ENCODE results near the gene CEACAM21. TPM values are rescaled to one million over a fixed set of nuclear protein-coding genes. Genes with fewer than 3 reads are reported as not detected.

The CEACAM21 gene
- total RNA-seq, 1 experiment from 2014 or later: not detected

- Histone ChIP-seq H3K4ac (ENCODE audit: low read depth, low read length) (no peak overlapping the region), H2BK20ac (ENCODE audit: low read depth, low read length, poor library complexity, severe bottlenecking) (no peak overlapping the region), H3K9ac (ENCODE audit: extremely low read depth, insufficient read length, low read length) (no peak overlapping the region), H3K79me1 (ENCODE audit: insufficient read depth, low read depth, low read length, poor library complexity, severe bottlenecking) (no peaks in the 10 kb centered on the region), H4K5ac (ENCODE audit: insufficient read length, low read depth, low read length) (no peak overlapping the region), H4K8ac (replicated peaks; ENCODE audit: insufficient read length, low read depth, low read length) (no peak overlapping the region), H4K20me1 (ENCODE audit: control insufficient read depth, insufficient read depth, insufficient read length) (no peaks in the 10 kb centered on the region), H3K56ac (ENCODE audit: insufficient read length, low read depth, low read length) (no peak overlapping the region), H2BK12ac (ENCODE audit: insufficient read length, low read depth, low read length) (no peak overlapping the region), H3K9me3 (ENCODE audit: control insufficient read depth, low read depth, low read length) (peaks cover 68% of the 10 kb centered on the region), H3K27me3 (ENCODE audit: insufficient read depth, low read length) (no peaks in the 10 kb centered on the region), H2AK5ac (ENCODE audit: insufficient read length, low read length) (no peak overlapping the region), H3K4me2 (ENCODE audit: insufficient read depth, insufficient read length, low read length) (no peak overlapping the region), H3K23me2 (ENCODE audit: insufficient read length, low read depth, low read length, poor library complexity, severe bottlenecking) (no peaks in the 10 kb centered on the region), H2AFZ (ENCODE audit: low read length) (no peak overlapping the region), H2BK5ac (ENCODE audit: insufficient read length, low read length) (no peak overlapping the region), H4K91ac (ENCODE audit: insufficient read length, low read depth, low read length) (no peak overlapping the region), H3K4me1 (ENCODE audit: insufficient read depth, low read length) (no peaks in the 10 kb centered on the region), H2BK15ac (ENCODE audit: low read depth, low read length) (no peak overlapping the region), H3K23ac (ENCODE audit: insufficient read length, low read depth, low read length) (no peak overlapping the region), H3T11ph (ENCODE audit: low read length) (no peak overlapping the region), H2BK120ac (ENCODE audit: low read depth, low read length, poor library complexity, severe bottlenecking) (no peak overlapping the region), H3K14ac (ENCODE audit: insufficient read depth, low read length) (no peak overlapping the region), H3K27ac (ENCODE audit: insufficient read length, low read depth, low read length) (no peak overlapping the region), H3K79me2 (ENCODE audit: insufficient read depth, low read length) (no peaks in the 10 kb centered on the region), H3K18ac (ENCODE audit: insufficient read length, low read depth, low read length) (no peak overlapping the region)
- Mint-ChIP-seq H3K36me3 (ENCODE audit: insufficient read depth in 1 of 3, low read depth in 3 of 3) (peaks cover 3 to 21% (median 12%) of the 10 kb centered on the region in 3 experiments; a peak in 5 of 7 replicates), H3K4me3 (no peak overlapping the region), H3K27me3 (ENCODE audit: low read depth) (peaks cover 2% of the 10 kb centered on the region), H3K4me1 (no peaks in the 10 kb centered on the region), H3K9me3 (peaks cover 80 to 99% of the 10 kb centered on the region in 2 experiments), H3K27ac (no peak overlapping the region)
- DNase-seq: peak; percentile 17
- WGBS (ENCODE audit: extremely low coverage, insufficient read length, low lambda C conversion rate): no CpG with 5 or more reads among the region's 7 CpGs
- TF ChIP-seq CTCF (conservative IDR thresholded peaks at IDR 0.05): no peak
Measured at GRCh38 chr19:41621654-41622053, 45.7 kb downstream of the CEACAM21 start.
